CD4-positive, alpha-beta memory T cell (primary cell): ENCODE results near the gene UBAC1. TPM values are rescaled to one million over a fixed set of nuclear protein-coding genes. Genes with fewer than 3 reads are reported as not detected.

ENCODE experiments used
- CTCF ChIA-PET: fragments of 350-600 bp; sonication (Branson Sonifier 250); formaldehyde crosslinking; loops from one replicate; lab custom pipeline; 2021; ENCODE audit warnings: inconsistent platforms; ENCODE audit not compliant: partially characterized antibody; lab: Charles Lee
- POLR2A ChIA-PET: fragments of 350-600 bp; sonication (Branson Sonifier 250); formaldehyde crosslinking; loops from one replicate; lab custom pipeline; 2021; ENCODE audit not compliant: partially characterized antibody; lab: Charles Lee
- DNase-seq, 5 donors: peaks; one replicate each; pipeline versions ENCODE4 v3.0.0 to v3.0.0-alpha.2; 2020 to 2022; ENCODE audit warnings: mixed read lengths in 1 of 5
- H3K27ac ChIP-seq: one replicate; pipeline ENCODE4 v1.7.0; 2013; ENCODE audit warnings: low read depth, low read length
- H3K27me3 ChIP-seq: 2 replicates; pipeline ENCODE4 v1.7.0; 2013; ENCODE audit warnings: mild to moderate bottlenecking, low read length, moderate library complexity; ENCODE audit not compliant: insufficient read depth
- H3K36me3 ChIP-seq: 2 replicates; pipeline ENCODE4 v1.7.0; 2013; ENCODE audit warnings: mild to moderate bottlenecking, low read length, moderate library complexity; ENCODE audit not compliant: insufficient read depth
- H3K4me1 ChIP-seq: 2 replicates; pipeline ENCODE4 v1.7.0; 2013; ENCODE audit warnings: mild to moderate bottlenecking, low read length, moderate library complexity; ENCODE audit not compliant: insufficient read depth
- H3K4me3 ChIP-seq, 2 donors: one replicate each; pipeline ENCODE4 v1.7.0; 2013; ENCODE audit warnings: low read length in 2 of 2, mild to moderate bottlenecking in 1 of 2
- H3K9me3 ChIP-seq, 2 donors: one replicate each; pipeline ENCODE4 v1.7.0; 2013; ENCODE audit warnings: low read length in 2 of 2, control low read depth in 1 of 2; ENCODE audit not compliant: control insufficient read depth in 1 of 2
- H3K27ac Mint-ChIP-seq, 7 donors: one replicate each; pipeline ENCODE4 v1.8.0; 2020 to 2021; ENCODE audit warnings: mixed read lengths in 7 of 7, mild to moderate bottlenecking in 6 of 7, inconsistent platforms in 3 of 7, moderate library complexity in 3 of 7
- H3K27me3 Mint-ChIP-seq, 2 donors: one replicate each; pipeline ENCODE4 v1.8.0; 2020 to 2021; ENCODE audit warnings: mixed read lengths in 2 of 2
- H3K36me3 Mint-ChIP-seq, 2 donors: one replicate each; pipeline ENCODE4 v1.8.0; 2020 to 2021; ENCODE audit warnings: mixed read lengths in 2 of 2, inconsistent platforms in 1 of 2, mild to moderate bottlenecking in 1 of 2
- H3K4me1 Mint-ChIP-seq, 4 donors: one replicate each; pipeline ENCODE4 v1.8.0; 2020 to 2021; ENCODE audit warnings: mixed read lengths in 4 of 4, mild to moderate bottlenecking in 1 of 4
- H3K4me3 Mint-ChIP-seq, 8 donors: one replicate each; pipeline ENCODE4 v1.8.0; 2020 to 2021; ENCODE audit warnings: mixed read lengths in 8 of 8, mild to moderate bottlenecking in 7 of 8, moderate library complexity in 6 of 8, inconsistent platforms in 3 of 8
- H3K9me3 Mint-ChIP-seq, 8 donors: one replicate each; pipeline ENCODE4 v1.8.0; 2020 to 2021; ENCODE audit warnings: mixed read lengths in 8 of 8, mild to moderate bottlenecking in 5 of 8, inconsistent platforms in 3 of 8, moderate library complexity in 1 of 8
- intact Hi-C: fragments of 100-400 bp; cut with micrococcal nuclease; formaldehyde crosslinking; loops from one replicate; pipeline ENCODE4 v1.15.1; 2023
- polyA plus RNA-seq, 2 donors: library from polyadenylated mRNA; unstranded; fragments of 300-500 nt; fragmentation: Illumina TruSeq; gene quantifications; one replicate each; pipeline ENCODE4 v1.2.3, GENCODE V29; 2021
- total RNA-seq, 2 experiments: library from RNA; stranded (reverse); gene quantifications; one replicate each; pipeline ENCODE4 v1.2.3, GENCODE V29; 2021

UBAC1 gene
- total and polyA plus RNA-seq, 4 experiments from 2014 or later = 23.0 to 32.8 (median 28.1) TPM

GRCh38 chr9:135906291-135907005 lies 54.7 kb downstream of the UBAC1 start:
- CTCF ChIA-PET = interaction anchor here (1.2 kb wide), 1 partner anchor 41 kb away, joined by 4 read pairs; no protein-coding TSS in a partner anchor

DNA sequence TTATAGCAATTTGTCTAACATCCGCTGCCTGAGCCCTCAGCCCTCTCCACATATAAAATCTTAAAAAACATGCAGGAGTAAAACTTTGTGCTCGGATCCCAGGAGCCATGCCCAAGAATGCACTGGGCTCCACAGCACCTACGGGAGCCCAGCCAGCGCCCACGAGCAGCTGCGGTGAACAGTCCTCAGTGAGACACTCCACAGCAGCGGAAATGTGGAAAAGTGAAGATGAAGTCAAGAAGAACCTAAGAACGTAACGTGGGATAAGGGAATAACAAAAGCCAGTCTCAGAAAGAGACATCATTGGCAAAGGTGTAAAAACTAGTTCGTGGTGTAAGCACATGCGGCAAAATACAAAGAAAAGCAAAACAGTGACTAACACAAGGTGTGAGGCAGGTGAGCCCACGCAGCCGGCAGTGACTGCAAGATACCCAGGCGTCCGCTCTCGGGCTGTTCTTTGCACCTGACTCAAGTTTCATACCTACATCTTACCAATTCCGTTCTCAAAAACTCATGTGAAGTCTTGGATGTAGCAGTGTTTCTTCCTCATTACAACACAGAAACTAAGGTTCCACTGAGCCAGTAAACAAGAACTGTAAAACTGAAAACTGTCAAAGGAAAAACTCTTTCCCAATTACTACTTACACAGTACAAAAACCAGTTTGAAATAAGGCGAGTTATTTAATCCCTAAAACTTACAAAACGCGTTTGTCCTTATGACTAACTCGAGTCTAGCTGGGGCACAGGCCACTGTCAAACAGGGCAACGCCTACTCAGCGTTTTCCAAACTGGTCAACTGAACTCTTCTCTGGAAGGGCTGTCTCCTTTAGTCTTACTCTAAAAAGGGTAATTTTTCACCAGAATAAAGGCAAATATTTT lies 55.6 kb downstream of the UBAC1 start:
- H3K27ac Mint-ChIP-seq = peak overlapping the region; percentile 67 to 95 (median 86)
- H3K9me3 Mint-ChIP-seq = peaks cover 0 to 2% (median 0%) of the 10 kb centered on the region in 8 donors
- Histone ChIP-seq H3K36me3 (no peaks in the 10 kb centered on the region), H3K4me1 (peaks cover 40% of the 10 kb centered on the region), H3K27ac (peak overlapping the region; percentile 44), H3K9me3 (no peaks in the 10 kb centered on the region), H3K4me3 (peak overlapping the region; percentile 33 to 63), H3K27me3 (no peaks in the 10 kb centered on the region)
- intact Hi-C loops = loop anchor here (1.0 to 5.0 kb wide), 3 partner anchors 41 to 577 kb away; partner anchors contain the start of genes QSOX2 and SEC16A
- peak; percentile 26 to 71 (median 37) for DNase-seq
- no peaks in the 10 kb centered on the region for H3K27me3 Mint-ChIP-seq
- peaks cover 44 to 69% (median 55%) of the 10 kb centered on the region in 4 donors for H3K4me1 Mint-ChIP-seq
- peaks cover 13 to 17% of the 10 kb centered on the region in 2 donors for H3K36me3 Mint-ChIP-seq
- ChIA-PET POLR2A (interaction anchor here (0.6 to 4.1 kb wide), 4 partner anchors 15 to 56 kb away, joined by 3 to 23 read pairs (median 4); partner anchors contain the start of gene UBAC1), CTCF (interaction anchor here (0.5 to 1.2 kb wide), 3 partner anchors 40 to 67 kb away, joined by 3 to 4 read pairs (median 3); partner anchors contain the start of gene UBAC1)
- H3K4me3 Mint-ChIP-seq = peak overlapping the region; percentile 82 to 94 (median 91)

More at GRCh38 chr9:135906291-135907005, 54.7 kb downstream of the UBAC1 start:
- H3K4me1 ChIP-seq = peaks cover 44% of the 10 kb centered on the region
- Mint-ChIP-seq H3K27me3 (no peaks in the 10 kb centered on the region), H3K27ac (peak overlapping the region; percentile 67 to 95 (median 86)), H3K9me3 (peaks cover 0 to 4% (median under 1%) of the 10 kb centered on the region in 8 donors), H3K4me3 (peak overlapping the region; percentile 82 to 94 (median 91)), H3K4me1 (peaks cover 43 to 70% (median 57%) of the 10 kb centered on the region in 4 donors), H3K36me3 (peaks cover 22 to 25% of the 10 kb centered on the region in 2 donors)
- peak in 3 of 5 donors; percentile 17 to 23 (median 21) for DNase-seq
- POLR2A ChIA-PET = interaction anchor here (4.1 kb wide), 1 partner anchor 54 kb away, joined by 23 read pairs; the partner anchor contains the start of gene UBAC1
- no peaks in the 10 kb centered on the region for H3K9me3 ChIP-seq
- intact Hi-C loops = loop anchor here (1.0 to 5.0 kb wide), 3 partner anchors 55 to 576 kb away; partner anchors contain the start of genes QSOX2, SEC16A and UBAC1
- no peaks in the 10 kb centered on the region for H3K36me3 ChIP-seq
- no peaks in the 10 kb centered on the region for H3K27me3 ChIP-seq
- peak overlapping the region; percentile 44 for H3K27ac ChIP-seq
- H3K4me3 ChIP-seq = peak overlapping the region; percentile 33 to 63

- no peaks in the 10 kb centered on the region for H3K27me3 Mint-ChIP-seq
- peaks cover 0 to 3% (median 0%) of the 10 kb centered on the region in 8 donors for H3K9me3 Mint-ChIP-seq
- POLR2A ChIA-PET = no interaction called here
- peak overlapping the region in 2 of 8 donors; percentile 5 to 13 for H3K4me3 Mint-ChIP-seq
- Histone ChIP-seq H3K27ac (no peak overlapping the region), H3K27me3 (no peaks in the 10 kb centered on the region), H3K4me1 (peaks cover 39% of the 10 kb centered on the region), H3K4me3 (no peak overlapping the region), H3K36me3 (no peaks in the 10 kb centered on the region), H3K9me3 (no peaks in the 10 kb centered on the region)
- CTCF ChIA-PET = no interaction called here
- H3K27ac Mint-ChIP-seq = peak overlapping the region in 1 of 7 donors; percentile 41
- intact Hi-C loops = no loop called here
- no peak for DNase-seq
- peaks cover 45 to 65% (median 55%) of the 10 kb centered on the region in 4 donors for H3K4me1 Mint-ChIP-seq
- H3K36me3 Mint-ChIP-seq = peaks cover 3 to 10% of the 10 kb centered on the region in 2 donors
Observed at GRCh38 chr9:135903786-135904520, 57.2 kb downstream of the UBAC1 start.

DNA sequence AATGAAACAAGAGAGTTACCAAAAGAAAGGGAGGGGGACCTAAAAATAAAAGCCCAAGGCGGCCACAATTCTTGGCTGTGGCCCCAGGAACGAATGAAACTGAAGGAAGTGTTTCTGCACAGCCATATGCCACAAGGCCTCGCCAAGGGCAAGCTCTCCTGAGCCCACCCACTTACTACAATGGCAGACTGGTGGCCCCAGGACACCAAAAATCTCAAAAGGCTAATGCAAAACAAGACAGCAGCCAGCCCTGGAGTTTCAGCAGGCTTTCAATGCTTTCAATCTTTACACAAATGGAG lies 57.9 kb downstream of the UBAC1 start:
- Mint-ChIP-seq H3K4me1 (peaks cover 45 to 63% (median 54%) of the 10 kb centered on the region in 4 donors), H3K27ac (peak overlapping the region in 1 of 7 donors; percentile 59), H3K4me3 (no peak overlapping the region), H3K9me3 (peaks cover 0 to 5% (median 0%) of the 10 kb centered on the region in 8 donors), H3K36me3 (peaks cover 0 to 7% of the 10 kb centered on the region in 2 donors), H3K27me3 (no peaks in the 10 kb centered on the region)
- no peaks in the 10 kb centered on the region for H3K9me3 ChIP-seq
- intact Hi-C loops = no loop called here
- peaks cover 38% of the 10 kb centered on the region for H3K4me1 ChIP-seq
- ChIA-PET CTCF (no interaction called here), POLR2A (no interaction called here)
- H3K36me3 ChIP-seq = no peaks in the 10 kb centered on the region
- no peaks in the 10 kb centered on the region for H3K27me3 ChIP-seq
- no peak for DNase-seq
- no peak overlapping the region for H3K27ac ChIP-seq
- no peak overlapping the region for H3K4me3 ChIP-seq

GRCh38 chr9:135902655-135903357 lies 58.4 kb downstream of the UBAC1 start:
- no peak for DNase-seq
- no peaks in the 10 kb centered on the region for H3K36me3 ChIP-seq
- no peak overlapping the region for H3K27ac ChIP-seq
- Mint-ChIP-seq H3K4me1 (peaks cover 48 to 66% (median 56%) of the 10 kb centered on the region in 4 donors), H3K27ac (peak overlapping the region in 1 of 7 donors; percentile 59), H3K36me3 (peaks cover 0 to 8% of the 10 kb centered on the region in 2 donors), H3K9me3 (peaks cover 0 to 5% (median 0%) of the 10 kb centered on the region in 8 donors), H3K4me3 (no peak overlapping the region), H3K27me3 (no peaks in the 10 kb centered on the region)
- intact Hi-C loops = no loop called here
- no peaks in the 10 kb centered on the region for H3K27me3 ChIP-seq
- ChIA-PET CTCF (no interaction called here), POLR2A (no interaction called here)
- H3K4me1 ChIP-seq = peaks cover 36% of the 10 kb centered on the region
- H3K9me3 ChIP-seq = no peaks in the 10 kb centered on the region
- no peak overlapping the region for H3K4me3 ChIP-seq

GRCh38 chr9:135901826-135902225 lies 59.3 kb downstream of the UBAC1 start:
- H3K4me3 Mint-ChIP-seq = no peak overlapping the region

More at GRCh38 chr9:135901826-135902225, 59.3 kb downstream of the UBAC1 start:
- H3K9me3 ChIP-seq = no peaks in the 10 kb centered on the region
- H3K27me3 ChIP-seq = no peaks in the 10 kb centered on the region
- POLR2A ChIA-PET = no interaction called here
- Mint-ChIP-seq H3K4me1 (peaks cover 49 to 71% (median 62%) of the 10 kb centered on the region in 4 donors), H3K9me3 (peaks cover 0 to 5% (median 0%) of the 10 kb centered on the region in 8 donors), H3K27me3 (no peaks in the 10 kb centered on the region), H3K36me3 (peaks cover 3 to 8% of the 10 kb centered on the region in 2 donors), H3K27ac (peak overlapping the region in 1 of 7 donors; percentile 43)
- DNase-seq = no peak
- H3K4me3 ChIP-seq = no peak overlapping the region
- intact Hi-C loops = no loop called here
- no peaks in the 10 kb centered on the region for H3K36me3 ChIP-seq
- no peak overlapping the region for H3K27ac ChIP-seq
- CTCF ChIA-PET = no interaction called here
- H3K4me1 ChIP-seq = peaks cover 36% of the 10 kb centered on the region
